WTC11 (cell line): ENCODE data around the gene SLC9A9. TPM values are rescaled to one million over a fixed set of nuclear protein-coding genes. Genes with fewer than 3 reads are reported as not detected.
A peak's percentile ranks its signal among the peaks of the same experiment; 100 is the strongest.
"Not testable (repeated sequence)": the region's sequence is repeated elsewhere in the genome, so short reads cannot be mapped to it uniquely, and the experiment has no call there.

Experiments used
- ATAC-seq: fragments of 200-7000 bp; cut with Tn5 transposase; 2 replicates; pipeline ENCODE4 v1.10.0; 2021; ENCODE audit warnings: mild to moderate bottlenecking, moderate library complexity
- CTCF ChIA-PET: fragments of 300-600 bp; sonication (Branson Sonifier 250); formaldehyde crosslinking; loops from one replicate; lab custom pipeline; 2021; ENCODE audit warnings: antibody characterized with exemption; lab: Charles Lee
- POLR2A ChIA-PET: fragments of 350-600 bp; sonication (Branson Sonifier 250); formaldehyde crosslinking; loops from one replicate; lab custom pipeline; 2021; ENCODE audit warnings: antibody characterized with exemption; lab: Charles Lee
- DNase-seq: peaks from one replicate; pipeline ENCODE4 v3.0.0; 2021; ENCODE audit warnings: low spot score
- H3K27ac Mint-ChIP-seq: 2 replicates; pipeline ENCODE4 v1.8.0; 2021; ENCODE audit warnings: mixed read lengths
- H3K27me3 Mint-ChIP-seq: 2 replicates; pipeline ENCODE4 v1.8.0; 2021; ENCODE audit warnings: low read depth, mild to moderate bottlenecking, moderate library complexity, mixed read lengths
- H3K36me3 Mint-ChIP-seq: 2 replicates; pipeline ENCODE4 v1.8.0; 2021; ENCODE audit warnings: mixed read lengths
- H3K4me1 Mint-ChIP-seq: 2 replicates; pipeline ENCODE4 v1.8.0; 2022; ENCODE audit warnings: mixed read lengths
- H3K4me3 Mint-ChIP-seq: 2 replicates; pipeline ENCODE4 v1.8.0; 2021; ENCODE audit warnings: mild to moderate bottlenecking, moderate library complexity, mixed read lengths
- H3K9me3 Mint-ChIP-seq: 2 replicates; pipeline ENCODE4 v1.8.0; 2021; ENCODE audit warnings: mixed read lengths
- ATF1 ChIP-seq: sonication (generic); formaldehyde crosslinking; IDR thresholded peaks from 2 replicates; pipeline ENCODE4 v1.8.1; 2023; ENCODE audit warnings: mild to moderate bottlenecking, moderate library complexity, missing genetic modification reagents
- CTCF ChIP-seq: fragments of 200-600 bp; IDR thresholded peaks from 2 replicates; pipeline ENCODE4 v1.8.0; 2022; ENCODE audit warnings: antibody characterized with exemption
- FOXJ3 ChIP-seq: sonication (generic); formaldehyde crosslinking; IDR thresholded peaks from 2 replicates; pipeline ENCODE4 v1.9.0; 2021; ENCODE audit warnings: missing genetic modification reagents, mild to moderate bottlenecking, borderline replicate concordance
- MAX ChIP-seq: sonication (generic); formaldehyde crosslinking; IDR thresholded peaks from 2 replicates; pipeline ENCODE4 v1.8.0; 2022; ENCODE audit warnings: mild to moderate bottlenecking, missing genetic modification reagents
- NR3C1 ChIP-seq: sonication (generic); formaldehyde crosslinking; conservative IDR thresholded peaks from 2 replicates; pipeline ENCODE4 v1.8.1; 2023; ENCODE audit warnings: low read depth, mild to moderate bottlenecking, missing genetic modification reagents
- PREB ChIP-seq: sonication (generic); formaldehyde crosslinking; IDR thresholded peaks from 2 replicates; pipeline ENCODE4 v1.8.1; 2022; ENCODE audit warnings: mild to moderate bottlenecking, missing genetic modification reagents, moderate library complexity, borderline replicate concordance
- SOX15 ChIP-seq: fragments of 250-450 bp; sonication (Bioruptor Pico); IDR thresholded peaks from 2 replicates; pipeline ENCODE4 v1.9.0; 2021; ENCODE audit warnings: mild to moderate bottlenecking
- TEAD1 ChIP-seq: sonication (generic); formaldehyde crosslinking; IDR thresholded peaks from 2 replicates; pipeline ENCODE4 v1.8.0; 2022; ENCODE audit warnings: mild to moderate bottlenecking, missing genetic modification reagents
- ZNF532 ChIP-seq: fragments of 250-450 bp; sonication (Bioruptor Pico); IDR thresholded peaks from 2 replicates; pipeline ENCODE4 v1.9.0; 2021; ENCODE audit warnings: mild to moderate bottlenecking, borderline replicate concordance
- ZNF671 ChIP-seq: fragments of 250-450 bp; sonication (Bioruptor Pico); IDR thresholded peaks from 2 replicates; pipeline ENCODE4 v1.8.0; 2021; ENCODE audit warnings: mild to moderate bottlenecking
- total RNA-seq: library from RNA; stranded (reverse); gene quantifications from 3 replicates; pipeline ENCODE4 v1.2.3, GENCODE V29; 2021

Gene SLC9A9
- total RNA-seq, 1 experiment from 2014 or later = 1.2 TPM

GRCh38 chr3:143808030-143808429 lies 40.2 kb downstream of the SLC9A9 start (continued):
- no peak for TF ChIP-seq NR3C1 (CRISPR knock-in tag)
- TF ChIP-seq, all 79 proteins: peak for 0

- POLR2A ChIA-PET = interaction anchor here (0.6 kb wide), 1 partner anchor 83 kb away, joined by 4 read pairs; no protein-coding TSS in a partner anchor
- TF ChIP-seq ZNF671 (CRISPR knock-in tag) (no peak), PREB (CRISPR knock-in tag) (no peak)
- CTCF ChIA-PET = interaction anchor here (0.7 kb wide), 1 partner anchor 31 kb away, joined by 5 read pairs; no protein-coding TSS in a partner anchor
- Mint-ChIP-seq H3K27ac (peak overlapping the region; percentile 76), H3K4me3 (no peak overlapping the region), H3K4me1 (peaks cover 25% of the 10 kb centered on the region), H3K9me3 (no peaks in the 10 kb centered on the region), H3K36me3 (no peaks in the 10 kb centered on the region), H3K27me3 (no peaks in the 10 kb centered on the region)
- DNase-seq = no peak
- no peak for ATAC-seq
Observed at GRCh38 chr3:143806038-143806437, 42.2 kb downstream of the SLC9A9 start.

- CTCF ChIA-PET = not testable (repeated sequence)
Observed at GRCh38 chr3:143805476-143805875, 42.8 kb downstream of the SLC9A9 start.

GRCh38 chr3:143801046-143801445 lies 47.2 kb downstream of the SLC9A9 start:
- Mint-ChIP-seq H3K4me1 (peaks cover 16% of the 10 kb centered on the region), H3K36me3 (peaks cover 24% of the 10 kb centered on the region)
- H3K27me3 Mint-ChIP-seq, DNase-seq, ATAC-seq, POLR2A ChIA-PET, H3K27ac Mint-ChIP-seq, H3K4me3 Mint-ChIP-seq, CTCF ChIA-PET, H3K9me3 Mint-ChIP-seq: not testable (repeated sequence)

More at GRCh38 chr3:143805476-143805875, 42.8 kb downstream of the SLC9A9 start:
- POLR2A ChIA-PET, H3K36me3 Mint-ChIP-seq, H3K9me3 Mint-ChIP-seq, ATAC-seq, DNase-seq, H3K4me3 Mint-ChIP-seq, H3K27me3 Mint-ChIP-seq: not testable (repeated sequence)
- Mint-ChIP-seq H3K4me1 (peaks cover 20% of the 10 kb centered on the region), H3K27ac (peak overlapping the region; percentile 76; the same call in 1 of the 2 replicates)

GRCh38 chr3:143798151-143798550 lies 50.1 kb downstream of the SLC9A9 start:
- POLR2A ChIA-PET, ATAC-seq, H3K9me3 Mint-ChIP-seq, H3K4me3 Mint-ChIP-seq, H3K27me3 Mint-ChIP-seq, CTCF ChIA-PET, H3K27ac Mint-ChIP-seq, DNase-seq: not testable (repeated sequence)
- Mint-ChIP-seq H3K36me3 (peaks cover 24% of the 10 kb centered on the region), H3K4me1 (peaks cover 35% of the 10 kb centered on the region)

- DNase-seq (no peak), ATAC-seq (peak; percentile 22; the same call in 1 of the 2 replicates)
- Mint-ChIP-seq H3K4me1 (peaks cover 35% of the 10 kb centered on the region), H3K9me3 (peaks cover 12% of the 10 kb centered on the region), H3K4me3 (no peak overlapping the region), H3K27me3 (peaks cover 7% of the 10 kb centered on the region), H3K27ac (no peak overlapping the region), H3K36me3 (peaks cover 27% of the 10 kb centered on the region)
- CTCF ChIA-PET = interaction anchor here (1.0 kb wide), 1 partner anchor 90 kb away, joined by 4 read pairs; no protein-coding TSS in a partner anchor
- POLR2A ChIA-PET = interaction anchor here (2.1 kb wide), 1 partner anchor 176 kb away, joined by 6 read pairs; the partner anchor contains the start of gene DIPK2A
- TF ChIP-seq TEAD1 (CRISPR knock-in tag) (no peak), SOX15 (CRISPR knock-in tag) (no peak), ZNF532 (CRISPR knock-in tag) (no peak), FOXJ3 (no peak), MAX (CRISPR knock-in tag) (no peak), CTCF (no peak), ATF1 (CRISPR knock-in tag) (no peak)
- TF ChIP-seq, all 79 proteins: peak for 0
Observed at GRCh38 chr3:143795874-143796273, 52.4 kb downstream of the SLC9A9 start.
